Measurements from ENCODE around the gene KRT33B.

GRCh38 chr17:41340494-41340893 is 29.1 kb downstream of the KRT33B start:
- no peak for TF ChIP-seq REST (IDR thresholded peaks at IDR 0.05; ENCODE audit: insufficient read depth in 1 of 2, low read depth in 2 of 2, low read length in 2 of 2)
- TF ChIP-seq SIN3A (IDR thresholded peaks at IDR 0.05; ENCODE audit: borderline replicate concordance, insufficient read depth, low read length), result no peak
- no peak for TF ChIP-seq POLR2AphosphoS5 (IDR thresholded peaks at IDR 0.05; ENCODE audit: low read depth, low read length)

Data from PFSK-1 (cell line).